ENCODE results near the gene CTSF.
A peak's percentile ranks its signal among the peaks of the same experiment; 100 is the strongest.
"Not testable (repeated sequence)": the region's sequence is repeated elsewhere in the genome, so short reads cannot be mapped to it uniquely, and the experiment has no call there.

CTSF gene

GRCh38 chr11:66589996-66590675 lies 21.7 kb upstream of the CTSF start:
- no peak for DNase-seq (ENCODE audit: extremely low read depth in 1 of 2, low read depth in 1 of 2)

- not testable (repeated sequence) for DNase-seq (ENCODE audit: extremely low read depth in 1 of 2, low read depth in 1 of 2)
Measured at GRCh38 chr11:66589315-66589714, 20.9 kb upstream of the CTSF start.

GRCh38 chr11:66586136-66586535 lies 17.7 kb upstream of the CTSF start:
- DNase-seq (ENCODE audit: extremely low read depth in 1 of 2, low read depth in 1 of 2), result no peak

- DNase-seq (ENCODE audit: extremely low read depth in 1 of 2, low read depth in 1 of 2), result not testable (repeated sequence)
Measured at GRCh38 chr11:66585447-66585846, 17.0 kb upstream of the CTSF start.

- not testable (repeated sequence) for DNase-seq (ENCODE audit: extremely low read depth in 1 of 2, low read depth in 1 of 2)
Measured at GRCh38 chr11:66582565-66583147, 14.2 kb upstream of the CTSF start.

- DNase-seq (ENCODE audit: extremely low read depth in 1 of 2, low read depth in 1 of 2), result no peak
Measured at GRCh38 chr11:66581261-66581660, 12.9 kb upstream of the CTSF start.

GRCh38 chr11:66580803-66581202 lies 12.4 kb upstream of the CTSF start:
- no peak for DNase-seq (ENCODE audit: extremely low read depth in 1 of 2, low read depth in 1 of 2)

GRCh38 chr11:66579017-66579606 lies 10.7 kb upstream of the CTSF start:
- peak; percentile 63 to 71 for DNase-seq (ENCODE audit: extremely low read depth in 1 of 2, low read depth in 1 of 2)

- no peak for DNase-seq (ENCODE audit: extremely low read depth in 1 of 2, low read depth in 1 of 2)
Measured at GRCh38 chr11:66570850-66571180, 2.4 kb upstream of the CTSF start.

GRCh38 chr11:66570079-66570849 lies 1.9 kb upstream of the CTSF start:
- no peak for DNase-seq (ENCODE audit: extremely low read depth in 1 of 2, low read depth in 1 of 2)

GRCh38 chr11:66569076-66569475 lies 670 bp upstream of the CTSF start:
- no peak for DNase-seq (ENCODE audit: extremely low read depth in 1 of 2, low read depth in 1 of 2)

- no peak for DNase-seq (ENCODE audit: extremely low read depth in 1 of 2, low read depth in 1 of 2)
Measured at GRCh38 chr11:66567787-66568123, 651 bp downstream of the CTSF start.

- no peak for DNase-seq (ENCODE audit: extremely low read depth in 1 of 2, low read depth in 1 of 2)
Measured at GRCh38 chr11:66566221-66566620, 2.2 kb downstream of the CTSF start.

GRCh38 chr11:66564984-66565383 lies 3.4 kb downstream of the CTSF start:
- no peak for DNase-seq (ENCODE audit: extremely low read depth in 1 of 2, low read depth in 1 of 2)

- no peak for DNase-seq (ENCODE audit: extremely low read depth in 1 of 2, low read depth in 1 of 2)
Measured at GRCh38 chr11:66564538-66564937, 3.9 kb downstream of the CTSF start.

GRCh38 chr11:66563832-66564231 lies 4.6 kb downstream of the CTSF start:
- no peak for DNase-seq (ENCODE audit: extremely low read depth in 1 of 2, low read depth in 1 of 2)

- DNase-seq (ENCODE audit: extremely low read depth in 1 of 2, low read depth in 1 of 2), result no peak
Measured at GRCh38 chr11:66562907-66563583, 5.4 kb downstream of the CTSF start.

- DNase-seq (ENCODE audit: extremely low read depth in 1 of 2, low read depth in 1 of 2), result no peak
Measured at GRCh38 chr11:66562275-66562674, 6.1 kb downstream of the CTSF start.

- DNase-seq (ENCODE audit: extremely low read depth in 1 of 2, low read depth in 1 of 2), result no peak
Measured at GRCh38 chr11:66561975-66562248, 6.5 kb downstream of the CTSF start.

GRCh38 chr11:66561178-66561974 lies 7.0 kb downstream of the CTSF start:
- no peak for DNase-seq (ENCODE audit: extremely low read depth in 1 of 2, low read depth in 1 of 2)
